Hepatocyte (in vitro differentiated cells): ENCODE results near the gene PDGFRB. TPM values are rescaled to one million over a fixed set of nuclear protein-coding genes. Genes with fewer than 3 reads are reported as not detected.

ENCODE experiments used
- DNase-seq: peaks from one replicate; pipeline ENCODE4 v3.0.0-alpha.2; 2016; ENCODE audit warnings: low spot score
- H2AFZ ChIP-seq: fragments of 200-600 bp; sonication (generic); 2 replicates; pipeline ENCODE4 v1.6.0; 2016; ENCODE audit warnings: antibody characterized with exemption, mild to moderate bottlenecking
- H3K27ac ChIP-seq: fragments of 200-600 bp; sonication (generic); 2 replicates; pipeline ENCODE4 v1.5.1; 2016; ENCODE audit warnings: mild to moderate bottlenecking
- H3K27me3 ChIP-seq: fragments of 200-600 bp; sonication (generic); 2 replicates; pipeline ENCODE4 v1.6.1; 2016
- H3K36me3 ChIP-seq: fragments of 200-600 bp; sonication (generic); replicated peaks from 2 replicates; pipeline ENCODE4 v1.5.1; 2016; ENCODE audit warnings: low read depth; ENCODE audit not compliant: insufficient read depth
- H3K4me1 ChIP-seq: fragments of 200-600 bp; sonication (generic); 2 replicates; pipeline ENCODE4 v1.5.1; 2016; ENCODE audit warnings: mild to moderate bottlenecking, moderate library complexity; ENCODE audit not compliant: insufficient read depth
- H3K4me2 ChIP-seq: fragments of 200-600 bp; sonication (generic); 2 replicates; pipeline ENCODE4 v1.6.0; 2016
- H3K4me3 ChIP-seq: fragments of 200-600 bp; sonication (generic); 2 replicates; pipeline ENCODE4 v1.5.1; 2016; ENCODE audit warnings: mild to moderate bottlenecking
- H3K79me2 ChIP-seq: fragments of 200-600 bp; sonication (generic); 2 replicates; pipeline ENCODE4 v1.6.0; 2017; ENCODE audit warnings: mild to moderate bottlenecking
- H3K9me2 ChIP-seq: fragments of 200-600 bp; sonication (generic); replicated peaks from 2 replicates; pipeline ENCODE4 v1.6.0; 2017; ENCODE audit warnings: mild to moderate bottlenecking; ENCODE audit not compliant: insufficient read depth
- H3K9me3 ChIP-seq: fragments of 200-600 bp; sonication (generic); 2 replicates; pipeline ENCODE4 v1.5.1; 2016; ENCODE audit warnings: low read depth, mild to moderate bottlenecking
- H4K20me1 ChIP-seq: fragments of 200-600 bp; sonication (generic); 2 replicates; pipeline ENCODE4 v1.6.0; 2016; ENCODE audit warnings: mild to moderate bottlenecking; ENCODE audit not compliant: insufficient read depth, poor library complexity, severe bottlenecking
- CTCF ChIP-seq: fragments of 200-600 bp; sonication (generic); IDR thresholded peaks from 2 replicates; pipeline ENCODE4 v1.5.1; 2016; ENCODE audit warnings: antibody characterized with exemption, mild to moderate bottlenecking; ENCODE audit not compliant: poor library complexity
- EZH2 ChIP-seq: fragments of 200-600 bp; sonication (generic); IDR thresholded peaks from 2 replicates; pipeline ENCODE4 v1.6.1; 2016; ENCODE audit warnings: antibody characterized with exemption, mild to moderate bottlenecking, borderline replicate concordance
- EZH2phosphoT487 ChIP-seq: fragments of 200-600 bp; sonication (generic); IDR thresholded peaks from one replicate; pipeline ENCODE4 v1.6.1; 2018; ENCODE audit warnings: antibody characterized with exemption, mild to moderate bottlenecking, low read depth, moderate library complexity; ENCODE audit not compliant: unreplicated experiment, severe bottlenecking
- WGBS: methylation state at CpG from one replicate; pipeline ENCODE4 v1.1.6; 2016; ENCODE audit warnings: low lambda C conversion rate; ENCODE audit errors: missing lambda C conversion rate; 5-methylcytosine and 5-hydroxymethylcytosine counted together
- polyA plus RNA-seq: library from polyadenylated mRNA; unstranded; fragments of >200 nt; fragmentation: Nextera tagmentation; extraction: Ambion mirVana; gene quantifications from 2 replicates; pipeline ENCODE4 v1.2.1, GENCODE V29; 2016
- total RNA-seq: library from RNA; depleted of rRNA; stranded (reverse); fragments of >200 nt; gene quantifications from 2 replicates; pipeline ENCODE4 v1.2.3, GENCODE V29; 2014

PDGFRB gene
- total and polyA plus RNA-seq, 2 experiments from 2014 or later: 55.1 to 55.2 TPM

DNA sequence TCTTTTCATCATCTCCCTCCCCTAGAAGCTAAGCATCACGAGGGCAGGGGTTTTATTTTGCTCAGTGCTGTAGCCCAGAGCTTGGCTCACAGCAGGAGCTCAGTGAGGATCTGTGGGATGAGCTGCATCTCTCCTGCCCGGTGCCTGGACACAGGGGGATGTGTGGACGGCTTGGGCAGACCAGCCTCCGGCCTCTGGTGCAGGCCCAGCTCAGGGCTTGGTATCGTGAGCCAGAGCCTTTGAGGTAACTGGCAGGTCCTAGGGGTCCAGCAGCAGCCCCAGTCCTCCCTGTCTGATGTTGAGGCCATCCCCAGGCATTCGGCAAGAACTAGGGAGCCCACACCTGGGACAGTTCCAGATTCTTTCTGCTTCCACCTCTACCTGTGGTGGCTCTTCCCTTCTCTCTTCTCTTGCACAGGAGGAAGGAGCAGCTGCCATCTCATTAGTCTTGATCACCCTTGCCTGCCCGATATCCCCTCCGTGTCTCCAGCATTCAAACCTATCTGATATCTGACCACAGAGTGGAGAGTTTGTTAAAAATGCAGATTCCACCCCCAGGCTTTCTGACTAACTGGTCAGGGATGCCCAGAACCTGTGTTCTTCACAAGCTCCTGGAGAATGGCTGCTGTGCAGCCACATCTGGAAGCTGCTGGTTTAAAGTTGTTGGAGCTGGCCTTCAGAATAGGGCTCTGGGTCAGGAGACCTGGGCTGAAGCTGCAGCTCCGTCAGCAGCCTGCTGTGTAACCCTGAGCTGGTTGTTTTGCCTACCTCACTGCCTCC is 26.3 kb upstream of the PDGFRB start:
- Histone ChIP-seq H3K36me3 (no peaks in the 10 kb centered on the region), H3K27me3 (no peaks in the 10 kb centered on the region), H3K4me1 (peaks cover 34% of the 10 kb centered on the region), H3K79me2 (peaks cover 10% of the 10 kb centered on the region), H2AFZ (no peak overlapping the region), H3K27ac (no peak overlapping the region), H3K4me2 (no peak overlapping the region), H3K4me3 (no peak overlapping the region), H4K20me1 (no peaks in the 10 kb centered on the region), H3K9me2 (no peaks in the 10 kb centered on the region), H3K9me3 (no peaks in the 10 kb centered on the region)
- 87% methylated on average over 9 of the region's 9 CpGs for WGBS
- TF ChIP-seq EZH2 (no peak), EZH2phosphoT487 (no peak), CTCF (no peak)
- no peak for DNase-seq

GRCh38 chr5:150181027-150181426 is 25.4 kb upstream of the PDGFRB start:
- H3K36me3 ChIP-seq: no peaks in the 10 kb centered on the region
- 65% methylated on average over 5 of the region's 5 CpGs for WGBS
- no peak for TF ChIP-seq EZH2phosphoT487
- no peak for TF ChIP-seq CTCF
- no peak for TF ChIP-seq EZH2
- peaks cover 13% of the 10 kb centered on the region for H3K79me2 ChIP-seq
- no peak overlapping the region for H3K4me3 ChIP-seq
- peak overlapping the region; percentile 59 for H3K27ac ChIP-seq
- peaks cover 27% of the 10 kb centered on the region for H3K4me1 ChIP-seq
- no peaks in the 10 kb centered on the region for H3K27me3 ChIP-seq
- H4K20me1 ChIP-seq: no peaks in the 10 kb centered on the region
- no peak for DNase-seq
- H3K9me3 ChIP-seq: no peaks in the 10 kb centered on the region
- no peaks in the 10 kb centered on the region for H3K9me2 ChIP-seq
- peak overlapping the region; percentile 5 for H3K4me2 ChIP-seq
- no peak overlapping the region for H2AFZ ChIP-seq

DNA sequence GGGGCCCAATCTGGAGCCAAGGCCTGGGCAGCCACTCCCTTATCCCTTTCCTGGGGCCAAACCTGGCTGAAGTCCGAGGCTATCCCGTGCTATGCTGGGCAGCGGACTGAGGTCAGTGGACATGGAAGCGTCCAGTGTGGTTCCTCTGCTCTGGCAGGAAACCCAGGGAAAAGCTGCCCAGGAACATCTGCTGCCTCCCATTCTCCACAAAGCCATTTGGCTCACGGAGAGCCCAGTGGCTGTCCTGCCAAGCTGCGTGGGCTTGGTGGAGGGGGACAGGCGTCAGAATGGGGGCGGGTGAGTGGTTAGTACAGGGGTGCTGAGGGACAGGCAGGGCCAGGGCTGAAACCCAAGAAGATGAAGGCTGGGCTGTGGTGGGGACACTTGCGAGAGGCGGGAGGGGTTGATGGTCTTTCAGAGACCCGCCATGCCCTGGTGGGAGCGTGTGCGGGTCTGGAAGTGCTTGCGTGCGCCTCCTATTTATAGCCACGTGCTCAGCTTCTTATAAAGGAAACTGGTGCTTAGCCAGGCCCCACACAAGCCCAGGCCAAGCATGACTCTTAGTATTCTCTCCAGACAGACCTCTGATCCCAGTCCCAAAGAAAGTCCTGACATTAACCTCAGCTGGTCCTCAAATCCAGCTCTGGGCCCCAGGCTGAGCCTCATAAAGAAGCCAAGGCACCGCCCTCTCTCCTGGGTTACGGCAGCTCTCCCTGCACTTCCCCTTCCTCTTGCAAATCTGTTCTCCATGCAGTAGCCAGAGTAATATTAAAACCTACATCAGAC is 24.8 kb upstream of the PDGFRB start:
- Histone ChIP-seq H3K9me3 (no peaks in the 10 kb centered on the region), H3K4me1 (peaks cover 22% of the 10 kb centered on the region), H3K4me2 (peak overlapping the region; percentile 5), H2AFZ (no peak overlapping the region), H3K27ac (peak overlapping the region; percentile 59), H3K9me2 (no peaks in the 10 kb centered on the region), H3K27me3 (no peaks in the 10 kb centered on the region), H3K4me3 (no peak overlapping the region), H3K79me2 (peaks cover 13% of the 10 kb centered on the region), H4K20me1 (no peaks in the 10 kb centered on the region), H3K36me3 (no peaks in the 10 kb centered on the region)
- TF ChIP-seq EZH2 (no peak), CTCF (no peak), EZH2phosphoT487 (no peak)
- WGBS: 81% methylated on average over 16 of the region's 18 CpGs
- no peak for DNase-seq
